NCI-H2196 (cell line): ENCODE measurements around the gene SREBF2.

ENCODE experiments used
- DNase-seq: peaks from one replicate; lab custom pipeline; 2025; ENCODE audit not compliant: unreplicated experiment; lab: John Stamatoyannopoulos, UW

The SREBF2 gene

GRCh38 chr22:41917903-41918791 is 85.2 kb downstream of the SREBF2 start:
- DNase-seq: peak; percentile 66

- DNase-seq: no peak
Measured at GRCh38 chr22:41919357-41920224, 86.7 kb downstream of the SREBF2 start.

GRCh38 chr22:41920271-41920976 is 87.5 kb downstream of the SREBF2 start:
- DNase-seq: no peak

- no peak for DNase-seq
Measured at GRCh38 chr22:41922328-41922727, 89.4 kb downstream of the SREBF2 start.

GRCh38 chr22:41922940-41923594 is 90.2 kb downstream of the SREBF2 start:
- DNase-seq: no peak

- DNase-seq: no peak
Measured at GRCh38 chr22:41923595-41924276, 90.8 kb downstream of the SREBF2 start.

- DNase-seq: no peak
Measured at GRCh38 chr22:41925783-41926460, 93.0 kb downstream of the SREBF2 start.

- no peak for DNase-seq
Measured at GRCh38 chr22:41927813-41928212, 94.9 kb downstream of the SREBF2 start.

- no peak for DNase-seq
Measured at GRCh38 chr22:41928593-41929417, 95.9 kb downstream of the SREBF2 start.

GRCh38 chr22:41929418-41929810 is 96.5 kb downstream of the SREBF2 start:
- no peak for DNase-seq

- no peak for DNase-seq
Measured at GRCh38 chr22:41931701-41932269, 98.9 kb downstream of the SREBF2 start.

GRCh38 chr22:41932353-41932752 is 99.4 kb downstream of the SREBF2 start:
- DNase-seq: no peak

GRCh38 chr22:41933411-41934177 is 100.7 kb downstream of the SREBF2 start:
- DNase-seq: no peak

GRCh38 chr22:41934284-41935014 is 101.5 kb downstream of the SREBF2 start:
- no peak for DNase-seq

- no peak for DNase-seq
Measured at GRCh38 chr22:41935015-41935351, 102.1 kb downstream of the SREBF2 start.

GRCh38 chr22:41935509-41935908 is 102.6 kb downstream of the SREBF2 start:
- no peak for DNase-seq

GRCh38 chr22:41936894-41937169 is 103.9 kb downstream of the SREBF2 start:
- no peak for DNase-seq
